Keratinocyte (primary cell): ENCODE data around the gene C11orf91.

Experiments used
- CTCF ChIP-seq, 3 experiments: IDR thresholded peaks in 1 of 3; conservative IDR thresholded peaks in 1 of 3; optimal IDR thresholded peaks in 1 of 3; 2 replicates in 2 of 3; 3 replicates in 1 of 3; pipeline versions ENCODE3 to v1.5.1; 2011; ENCODE audit warnings: low read length in 3 of 3, mild to moderate bottlenecking in 3 of 3, moderate library complexity in 2 of 3, control low read depth in 1 of 3, inconsistent platforms in 1 of 3; ENCODE audit not compliant: insufficient read depth in 2 of 3; ENCODE audit errors: extremely low read depth in 1 of 3
- EZH2 ChIP-seq: IDR thresholded peaks from one replicate; pipeline ENCODE4 v1.6.1; 2012; ENCODE audit warnings: inconsistent platforms, mild to moderate bottlenecking, low read length, moderate library complexity

- no peak for TF ChIP-seq CTCF (optimal IDR thresholded peaks at IDR 0.05 in 1 of 3, IDR thresholded peaks at IDR 0.05 in 1 of 3, conservative IDR thresholded peaks at IDR 0.05 in 1 of 3; ENCODE audit: extremely low read depth in 1 of 3, insufficient read depth in 2 of 3, low read length in 3 of 3)
- TF ChIP-seq EZH2, result no peak
These were observed 35.8 kb downstream of the C11orf91 start for GRCh38 chr11:33664827-33665226.
